Endodermal cell (in vitro differentiated cells): Measurements from ENCODE around the gene MAP2K3. TPM values are rescaled to one million over a fixed set of nuclear protein-coding genes. Genes with fewer than 3 reads are reported as not detected.
"Not testable (repeated sequence)": the region's sequence is repeated elsewhere in the genome, so short reads cannot be mapped to it uniquely, and the experiment has no call there.

Experiments
- DNase-seq: peaks from one replicate; pipeline ENCODE4 v3.0.0-alpha.2; 2017
- H3K27ac ChIP-seq: 2 replicates; pipeline ENCODE4 v1.5.1; 2013; ENCODE audit warnings: mild to moderate bottlenecking, low read depth, low read length, moderate library complexity
- H3K27me3 ChIP-seq: 2 replicates; pipeline ENCODE4 v1.6.1; 2013; ENCODE audit warnings: mild to moderate bottlenecking, low read length, moderate library complexity; ENCODE audit not compliant: insufficient read depth, control insufficient read depth, poor library complexity, severe bottlenecking
- H3K36me3 ChIP-seq: 2 replicates; pipeline ENCODE4 v1.7.0; 2013; ENCODE audit warnings: mild to moderate bottlenecking, low read length, moderate library complexity; ENCODE audit not compliant: control insufficient read depth, insufficient read depth
- H3K4me1 ChIP-seq: one replicate; pipeline ENCODE4 v1.7.0; 2013; ENCODE audit warnings: low read length; ENCODE audit not compliant: control insufficient read depth, insufficient read depth
- H3K4me3 ChIP-seq: 2 replicates; pipeline ENCODE4 v1.5.1; 2013; ENCODE audit warnings: mild to moderate bottlenecking, low read length, moderate library complexity
- H3K9ac ChIP-seq: 2 replicates; pipeline ENCODE4 v1.6.1; 2013; ENCODE audit warnings: mild to moderate bottlenecking, low read length, moderate library complexity; ENCODE audit not compliant: poor library complexity, severe bottlenecking; ENCODE audit errors: extremely low read depth
- H3K9me3 ChIP-seq: 2 replicates; pipeline ENCODE4 v1.6.1; 2013; ENCODE audit warnings: mild to moderate bottlenecking, low read length, moderate library complexity; ENCODE audit not compliant: control insufficient read depth
- H3K27ac Mint-ChIP-seq: 2 replicates; pipeline ENCODE4 v1.8.0; 2020; ENCODE audit warnings: mixed read lengths
- H3K27me3 Mint-ChIP-seq: 2 replicates; pipeline ENCODE4 v1.8.0; 2021; ENCODE audit warnings: mild to moderate bottlenecking, mixed read lengths; ENCODE audit not compliant: insufficient read depth
- H3K36me3 Mint-ChIP-seq: 2 replicates; pipeline ENCODE4 v1.8.0; 2020; ENCODE audit warnings: low read depth, mixed read lengths
- H3K4me1 Mint-ChIP-seq: 2 replicates; pipeline ENCODE4 v1.8.0; 2020; ENCODE audit warnings: mixed read lengths
- H3K4me3 Mint-ChIP-seq: 2 replicates; pipeline ENCODE4 v1.8.0; 2020; ENCODE audit warnings: mild to moderate bottlenecking, moderate library complexity, mixed read lengths
- H3K9me3 Mint-ChIP-seq: 2 replicates; pipeline ENCODE4 v1.8.0; 2020; ENCODE audit warnings: mild to moderate bottlenecking, mixed read lengths
- WGBS, 2 experiments: methylation state at CpG; one replicate each; pipeline versions ENCODE4 v1.1.5 to v1.1.7; 2013; ENCODE audit warnings: missing lambda C conversion rate in 2 of 2, mixed read lengths in 1 of 2; ENCODE audit not compliant: insufficient coverage in 1 of 2, insufficient read length in 1 of 2; 5-methylcytosine and 5-hydroxymethylcytosine counted together
- total RNA-seq, 2 donors: library from RNA; stranded (reverse); fragmentation: NEBNext Ultra II Directional in 1 of 2; extraction: Animal tissue kit (Norgen Biotek cat#: 25700) in 1 of 2; gene quantifications; 2 replicates in 1 of 2; 3 replicates in 1 of 2; pipeline ENCODE4 v1.2.1, GENCODE V29; 2021

The MAP2K3 gene
- total RNA-seq, 2 donors from 2014 or later: 31.6 to 37.6 TPM

DNA sequence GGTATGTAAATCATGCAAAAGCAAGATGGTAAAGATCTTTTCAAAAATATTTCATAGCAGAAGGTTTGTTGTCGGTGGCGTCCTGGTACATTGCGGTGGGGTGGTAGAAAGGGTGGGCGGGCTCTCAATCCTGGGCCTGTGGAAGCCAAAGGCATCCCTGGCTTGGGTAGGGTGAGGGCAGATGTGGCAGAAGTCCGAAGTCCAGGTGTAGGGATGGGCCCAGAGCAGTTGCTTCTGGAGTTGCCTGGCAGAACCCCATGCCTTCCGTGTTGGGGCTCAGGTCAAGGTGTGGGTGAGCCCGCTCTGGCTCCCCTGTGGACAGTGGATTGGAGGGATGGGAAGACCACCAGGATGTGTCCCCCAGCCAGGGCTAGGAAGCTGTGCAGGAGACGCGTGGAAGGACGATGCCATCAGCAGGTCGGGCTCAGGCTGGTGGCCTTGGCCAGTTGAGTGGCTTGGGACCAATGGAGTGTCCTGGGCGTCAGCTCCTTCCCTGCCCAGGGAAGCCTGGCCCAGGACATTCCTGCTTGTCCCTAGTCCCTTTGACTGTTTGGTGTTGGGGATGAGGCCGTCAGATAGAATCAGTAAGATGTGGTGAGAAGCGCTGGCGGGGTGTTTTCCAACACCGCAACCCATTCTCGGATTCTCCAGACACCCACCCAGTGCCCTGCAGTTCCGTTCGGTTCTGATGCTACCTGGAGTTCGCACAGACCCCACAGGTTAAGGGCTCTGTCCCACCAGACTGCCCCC lies 21.1 kb downstream of the MAP2K3 start:
- H3K36me3 ChIP-seq: peaks cover 18% of the 10 kb centered on the region
- not testable (repeated sequence) for DNase-seq, H3K27me3 Mint-ChIP-seq, H3K4me1 Mint-ChIP-seq, H3K9me3 ChIP-seq, H3K27ac ChIP-seq, H3K4me3 ChIP-seq, H3K4me3 Mint-ChIP-seq, H3K9ac ChIP-seq, H3K27ac Mint-ChIP-seq, H3K27me3 ChIP-seq, H3K4me1 ChIP-seq
- Mint-ChIP-seq H3K36me3 (peaks cover 57% of the 10 kb centered on the region), H3K9me3 (peaks cover 55% of the 10 kb centered on the region)
- WGBS, 2 experiments: 93 to 98% methylated on average over 2 to 13 of the region's 20 CpGs

DNA sequence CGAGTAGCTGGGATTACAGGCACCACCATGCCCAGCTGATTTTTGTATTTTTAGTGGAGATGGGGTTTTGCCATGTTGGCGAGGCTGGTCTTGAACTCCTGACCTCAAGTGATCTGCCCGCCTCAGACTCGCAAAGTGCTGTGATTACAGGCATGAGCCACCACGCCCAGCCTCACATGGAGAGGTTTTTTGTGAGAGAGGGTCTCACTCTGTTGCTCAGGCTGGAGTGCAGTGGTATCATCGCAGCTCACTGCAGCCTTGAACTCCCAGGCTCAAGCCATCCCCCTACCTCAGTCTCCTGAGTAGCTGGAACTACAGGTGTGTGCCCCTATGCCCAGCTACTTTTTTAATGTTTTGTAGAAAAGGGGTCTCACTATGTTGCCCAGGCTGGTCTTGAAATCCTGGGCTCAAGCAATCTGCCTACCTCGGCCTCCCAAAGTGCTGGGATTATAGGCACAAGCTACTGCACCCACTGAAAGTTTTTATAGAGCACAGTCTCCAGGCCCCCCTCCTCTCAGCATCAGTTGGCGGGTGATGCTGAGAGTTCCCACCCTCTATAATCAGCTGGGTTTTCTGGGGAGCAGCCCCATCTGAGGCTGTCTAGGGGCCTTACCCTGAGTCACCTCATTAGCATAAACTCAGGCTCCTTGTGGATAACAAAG lies 22.2 kb downstream of the MAP2K3 start:
- not testable (repeated sequence) for H3K4me1 Mint-ChIP-seq, H3K4me3 ChIP-seq, H3K27me3 ChIP-seq, DNase-seq, H3K4me1 ChIP-seq, H3K27me3 Mint-ChIP-seq, H3K9me3 ChIP-seq, H3K9ac ChIP-seq, H3K4me3 Mint-ChIP-seq, H3K27ac ChIP-seq, H3K27ac Mint-ChIP-seq, H3K36me3 ChIP-seq
- H3K36me3 Mint-ChIP-seq: peaks cover 54% of the 10 kb centered on the region
- H3K9me3 Mint-ChIP-seq: peaks cover 43% of the 10 kb centered on the region
- WGBS, 2 experiments: 68 to 87% methylated on average over 4 to 8 of the region's 8 CpGs

DNA sequence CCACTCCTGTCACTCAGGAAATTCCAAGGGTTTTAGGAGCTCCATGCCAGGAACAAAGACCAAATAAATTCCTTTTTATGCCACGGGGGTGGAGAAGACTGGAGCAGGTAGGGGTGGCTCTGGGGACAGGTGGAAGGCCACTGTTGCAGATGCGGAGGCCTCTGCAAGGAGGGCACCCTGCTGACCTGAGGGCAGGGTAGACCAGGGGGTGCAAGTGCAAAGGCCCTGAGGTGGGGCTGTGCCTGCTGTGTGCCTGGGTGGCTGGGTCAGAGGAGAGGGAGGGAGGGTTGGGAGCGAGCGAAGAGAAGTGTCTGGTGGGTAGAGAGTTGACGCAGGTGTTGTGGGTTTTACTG lies 22.7 kb downstream of the MAP2K3 start:
- Mint-ChIP-seq H3K9me3 (peaks cover 39% of the 10 kb centered on the region), H3K36me3 (peaks cover 53% of the 10 kb centered on the region)
- H3K4me1 ChIP-seq, DNase-seq, H3K4me3 Mint-ChIP-seq, H3K27me3 Mint-ChIP-seq, H3K4me1 Mint-ChIP-seq, H3K27me3 ChIP-seq, H3K9me3 ChIP-seq, H3K27ac ChIP-seq, H3K36me3 ChIP-seq, H3K27ac Mint-ChIP-seq, H3K4me3 ChIP-seq, H3K9ac ChIP-seq: not testable (repeated sequence)
- WGBS, 2 experiments: 68 to 80% methylated on average over 1 to 2 of the region's 5 CpGs

DNA sequence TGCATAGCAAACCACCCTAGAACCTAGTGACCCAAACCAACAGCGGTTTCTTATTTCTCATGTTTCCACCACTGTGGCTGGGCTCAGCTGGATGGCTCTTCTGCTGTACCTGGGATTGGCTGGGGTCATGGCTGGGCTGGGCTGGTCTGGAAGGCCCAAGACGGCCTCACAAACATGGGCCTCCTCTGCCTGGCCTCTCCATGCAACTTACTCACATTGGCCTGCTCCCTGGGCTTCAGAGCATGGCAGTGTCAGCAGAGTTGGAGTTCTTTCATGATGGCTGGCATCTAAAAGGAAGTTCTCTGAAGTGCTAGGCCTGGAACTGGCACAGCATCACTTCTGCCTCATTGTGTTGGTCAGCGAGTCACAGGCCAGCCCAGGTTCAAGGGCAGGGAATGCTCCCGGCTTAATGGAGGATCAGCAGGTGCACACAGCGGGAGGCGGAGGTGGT lies 24.4 kb downstream of the MAP2K3 start:
- H3K27ac Mint-ChIP-seq, H3K27me3 ChIP-seq, H3K4me3 ChIP-seq, H3K9me3 ChIP-seq, H3K36me3 ChIP-seq, H3K27me3 Mint-ChIP-seq, H3K4me1 ChIP-seq, H3K9ac ChIP-seq, H3K4me1 Mint-ChIP-seq, H3K4me3 Mint-ChIP-seq, H3K27ac ChIP-seq: not testable (repeated sequence)
- peaks cover 37% of the 10 kb centered on the region for H3K36me3 Mint-ChIP-seq
- 91 to 92% methylated on average over 5 to 6 of the region's 6 CpGs for WGBS, 2 experiments
- H3K9me3 Mint-ChIP-seq: peaks cover 23% of the 10 kb centered on the region
- DNase-seq: peak; percentile 43

DNA sequence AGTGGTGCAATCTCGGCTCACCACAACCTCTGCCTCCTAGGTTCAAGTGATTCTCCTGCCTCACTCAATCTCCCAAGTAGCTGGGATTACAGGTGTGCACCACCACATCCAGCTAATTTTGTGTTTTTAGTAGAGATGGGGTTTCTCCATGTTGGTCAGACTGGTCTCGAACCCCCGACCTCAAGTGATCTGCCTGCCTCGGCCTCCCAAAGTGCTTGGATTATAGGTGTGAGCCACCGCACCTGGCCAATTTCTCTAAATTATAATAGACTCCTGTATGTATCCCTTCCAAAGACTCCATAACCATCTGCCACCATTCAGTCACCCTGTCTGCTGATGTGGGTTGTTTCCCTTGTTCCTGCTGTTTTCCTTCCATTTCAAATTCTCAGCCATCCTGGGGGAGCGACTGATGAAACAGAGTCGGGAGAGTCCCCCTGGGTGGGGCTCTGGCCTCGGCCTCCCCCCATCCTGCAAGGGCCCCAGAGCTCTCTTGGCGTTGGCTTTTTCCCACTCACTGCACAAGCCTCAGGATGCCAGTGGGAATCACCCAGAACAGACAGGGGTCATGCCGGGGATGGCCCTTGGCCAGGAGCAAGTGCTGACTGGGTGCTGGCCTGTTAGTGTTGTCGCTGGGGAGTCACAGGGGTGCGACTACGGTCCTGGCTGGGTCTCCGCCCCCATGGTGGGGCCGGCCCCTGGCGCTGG lies 25.7 kb downstream of the MAP2K3 start:
- WGBS, 2 experiments: 84 to 90% methylated on average over 6 to 15 of the region's 16 CpGs
- peak; percentile 40 for DNase-seq
- H3K9me3 ChIP-seq, H3K4me3 Mint-ChIP-seq, H3K4me1 Mint-ChIP-seq, H3K36me3 ChIP-seq, H3K9ac ChIP-seq, H3K27me3 ChIP-seq, H3K27ac ChIP-seq, H3K27me3 Mint-ChIP-seq, H3K4me1 ChIP-seq, H3K27ac Mint-ChIP-seq, H3K4me3 ChIP-seq: not testable (repeated sequence)
- Mint-ChIP-seq H3K9me3 (peaks cover 18% of the 10 kb centered on the region), H3K36me3 (peaks cover 36% of the 10 kb centered on the region)

DNA sequence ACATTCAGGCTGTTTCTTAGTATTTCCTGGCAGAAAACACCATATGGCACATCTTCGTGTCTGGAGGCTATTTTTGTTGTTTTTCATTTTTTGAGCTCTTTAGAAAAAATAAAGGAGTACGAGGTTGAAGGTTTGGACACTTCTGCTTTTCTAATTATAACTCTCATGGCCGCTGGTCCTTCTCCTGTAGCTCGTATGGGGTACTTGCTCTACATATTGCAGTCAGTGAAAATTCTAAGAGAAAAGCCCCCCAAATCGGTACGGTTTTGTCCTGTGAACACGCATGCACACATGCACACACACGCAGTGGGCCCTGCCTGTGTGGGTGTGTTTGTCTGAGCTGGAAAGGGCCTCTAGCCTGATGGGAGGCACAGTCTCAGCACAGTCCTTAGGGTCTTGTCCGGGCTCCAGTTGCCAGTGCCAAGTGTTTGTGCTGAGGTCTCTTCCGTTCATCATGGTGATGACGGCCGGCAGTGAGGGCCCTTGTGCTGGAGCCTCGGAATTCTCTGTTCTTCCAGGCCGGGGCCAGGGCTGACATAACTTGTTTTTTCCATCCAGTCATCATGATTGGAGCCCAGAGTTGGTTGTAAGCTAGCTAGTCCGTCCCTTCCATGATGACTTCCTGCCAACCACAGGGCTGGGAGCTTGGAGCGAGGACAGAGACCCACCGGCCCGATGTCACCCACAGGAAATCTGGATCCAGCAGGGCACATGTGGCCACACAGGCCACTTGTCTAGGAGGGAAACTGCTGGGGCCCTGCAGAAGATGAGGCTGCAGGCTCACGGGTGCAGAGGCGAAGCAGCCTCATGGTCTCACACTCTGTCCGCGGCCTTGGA lies 26.5 kb downstream of the MAP2K3 start:
- not testable (repeated sequence) for H3K4me3 Mint-ChIP-seq

More for the DNA sequence above, 26.5 kb downstream of the MAP2K3 start:
- not testable (repeated sequence) for DNase-seq, H3K4me1 Mint-ChIP-seq, H3K27me3 ChIP-seq, H3K9ac ChIP-seq, H3K4me1 ChIP-seq, H3K4me3 ChIP-seq, H3K27ac Mint-ChIP-seq, H3K27me3 Mint-ChIP-seq, H3K9me3 ChIP-seq, H3K27ac ChIP-seq, H3K36me3 ChIP-seq
- 96 to 98% methylated on average over 10 to 21 of the region's 22 CpGs for WGBS, 2 experiments
- Mint-ChIP-seq H3K36me3 (peaks cover 34% of the 10 kb centered on the region), H3K9me3 (peaks cover 14% of the 10 kb centered on the region)
